KMS-11 (cell line): ENCODE results near the gene TMEM205.

Source experiments
- H2AFZ ChIP-seq: fragments of 200-600 bp; sonication (generic); 2 replicates; pipeline ENCODE4 v1.6.1; 2016; ENCODE audit warnings: antibody characterized with exemption, mixed run types, low read depth
- H3K27ac ChIP-seq: fragments of 200-600 bp; sonication (generic); 2 replicates; pipeline ENCODE4 v1.6.1; 2016; ENCODE audit warnings: mild to moderate bottlenecking, mixed run types
- H3K27me3 ChIP-seq: fragments of 200-600 bp; sonication (generic); 2 replicates; pipeline ENCODE4 v1.6.1; 2017; ENCODE audit warnings: mild to moderate bottlenecking, low read depth, mixed run types, moderate library complexity; ENCODE audit not compliant: insufficient read depth
- H3K36me3 ChIP-seq: fragments of 200-600 bp; sonication (generic); 2 replicates; pipeline ENCODE4 v1.6.1; 2017; ENCODE audit warnings: mild to moderate bottlenecking, mixed run types; ENCODE audit not compliant: insufficient read depth
- H3K4me1 ChIP-seq: fragments of 200-600 bp; sonication (generic); 2 replicates; pipeline ENCODE4 v1.6.1; 2016; ENCODE audit warnings: mild to moderate bottlenecking, low read depth, mixed run types; ENCODE audit not compliant: poor library complexity, severe bottlenecking
- H3K4me2 ChIP-seq: fragments of 200-600 bp; sonication (generic); 2 replicates; pipeline ENCODE4 v1.7.0; 2016; ENCODE audit warnings: mild to moderate bottlenecking, mixed run types
- H3K4me3 ChIP-seq: fragments of 200-600 bp; sonication (generic); IDR thresholded peaks from 2 replicates; pipeline ENCODE4 v1.6.1; 2017; ENCODE audit warnings: low read depth, low read length, mixed read lengths; ENCODE audit not compliant: insufficient read depth
- H3K79me2 ChIP-seq: fragments of 200-600 bp; sonication (generic); 2 replicates; pipeline ENCODE4 v1.6.1; 2016; ENCODE audit warnings: low read depth, mixed run types; ENCODE audit not compliant: insufficient read depth
- H3K9ac ChIP-seq: fragments of 200-600 bp; sonication (generic); 2 replicates; pipeline ENCODE4 v1.6.1; 2016; ENCODE audit warnings: mild to moderate bottlenecking, mixed run types
- H4K20me1 ChIP-seq: fragments of 200-600 bp; sonication (generic); 2 replicates; pipeline ENCODE4 v1.6.1; 2016; ENCODE audit warnings: mild to moderate bottlenecking, mixed run types; ENCODE audit not compliant: insufficient read depth
- CTCF ChIP-seq: fragments of 200-600 bp; sonication (generic); conservative IDR thresholded peaks from 2 replicates; pipeline ENCODE4 v1.6.1; 2017; ENCODE audit warnings: low read depth, mild to moderate bottlenecking, antibody characterized with exemption, low read length, moderate library complexity, mixed read lengths

Gene TMEM205

DNA sequence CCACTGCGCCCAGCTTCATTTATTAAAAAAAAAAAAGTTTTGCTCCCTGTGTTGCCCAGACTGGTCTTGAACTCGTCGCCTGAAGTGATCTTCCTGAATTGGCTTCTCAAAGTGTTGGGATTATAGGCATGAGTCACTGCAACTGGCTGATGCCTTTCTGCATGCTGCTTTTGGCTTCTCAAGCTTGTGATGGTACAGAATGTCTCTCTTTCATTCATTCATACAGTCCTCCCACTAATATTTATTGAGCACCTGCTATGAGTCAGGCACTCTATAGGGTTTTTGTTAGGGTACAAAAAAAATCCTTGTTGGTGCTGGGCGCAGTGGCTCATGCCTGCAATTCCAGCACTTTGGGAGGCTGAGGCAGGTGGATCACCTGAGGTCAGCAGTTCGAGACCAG lies 41.1 kb downstream of the TMEM205 start:
- no peak overlapping the region for H3K9ac ChIP-seq
- H3K4me2 ChIP-seq: no peak overlapping the region
- H3K4me3 ChIP-seq: no peak overlapping the region
- no peaks in the 10 kb centered on the region for H3K36me3 ChIP-seq
- H3K4me1 ChIP-seq: no peaks in the 10 kb centered on the region
- no peak overlapping the region for H3K27ac ChIP-seq
- H3K79me2 ChIP-seq: no peaks in the 10 kb centered on the region
- no peaks in the 10 kb centered on the region for H4K20me1 ChIP-seq
- no peak overlapping the region for H2AFZ ChIP-seq
- peaks cover 3% of the 10 kb centered on the region; the same call in 1 of the 2 replicates for H3K27me3 ChIP-seq
- TF ChIP-seq CTCF: no peak

DNA sequence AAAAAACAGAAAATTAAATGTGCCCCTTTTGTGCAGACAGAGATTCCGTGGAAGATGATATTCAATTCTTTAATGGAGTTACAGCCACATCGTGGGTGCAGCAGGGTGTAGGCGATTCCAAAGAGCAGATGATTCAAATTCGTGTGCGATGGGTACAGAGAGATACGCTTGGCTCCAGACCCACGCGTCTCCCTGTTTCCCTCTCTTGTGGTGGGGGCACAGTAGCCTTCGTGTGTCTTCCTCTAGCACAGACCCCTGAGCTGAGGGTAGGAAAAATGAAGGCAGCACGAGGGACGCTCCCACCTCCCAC lies 45.3 kb downstream of the TMEM205 start:
- no peak overlapping the region for H2AFZ ChIP-seq
- H3K27me3 ChIP-seq: peaks cover 2% of the 10 kb centered on the region; the same call in 1 of the 2 replicates
- H3K4me1 ChIP-seq: no peaks in the 10 kb centered on the region
- no peak overlapping the region for H3K27ac ChIP-seq
- H3K4me2 ChIP-seq: no peak overlapping the region
- H3K79me2 ChIP-seq: no peaks in the 10 kb centered on the region
- no peaks in the 10 kb centered on the region for H4K20me1 ChIP-seq
- no peak for TF ChIP-seq CTCF
- no peak overlapping the region for H3K4me3 ChIP-seq
- no peaks in the 10 kb centered on the region for H3K36me3 ChIP-seq
- H3K9ac ChIP-seq: no peak overlapping the region

- H3K79me2 ChIP-seq: no peaks in the 10 kb centered on the region
- no peak overlapping the region for H3K4me2 ChIP-seq
- no peaks in the 10 kb centered on the region for H4K20me1 ChIP-seq
- TF ChIP-seq CTCF: no peak
- H3K36me3 ChIP-seq: no peaks in the 10 kb centered on the region
- peaks cover 2% of the 10 kb centered on the region; the same call in 1 of the 2 replicates for H3K27me3 ChIP-seq
- H3K4me3 ChIP-seq: no peak overlapping the region
- no peak overlapping the region for H2AFZ ChIP-seq
- H3K9ac ChIP-seq: no peak overlapping the region
- H3K4me1 ChIP-seq: no peaks in the 10 kb centered on the region
- no peak overlapping the region for H3K27ac ChIP-seq
Measured at GRCh38 chr19:11299946-11300810, 45.9 kb downstream of the TMEM205 start.

GRCh38 chr19:11296264-11296663 lies 49.8 kb downstream of the TMEM205 start:
- Histone ChIP-seq H3K4me2 (no peak overlapping the region), H3K79me2 (no peaks in the 10 kb centered on the region), H3K4me3 (no peak overlapping the region), H3K27ac (no peak overlapping the region), H3K27me3 (peaks cover 7% of the 10 kb centered on the region; the same call in 1 of the 2 replicates), H2AFZ (no peak overlapping the region), H3K4me1 (peaks cover 15% of the 10 kb centered on the region), H4K20me1 (no peaks in the 10 kb centered on the region), H3K36me3 (no peaks in the 10 kb centered on the region), H3K9ac (no peak overlapping the region)
- TF ChIP-seq CTCF: no peak
